GM04504 (cell line): ENCODE data around the gene ZDHHC20.

ENCODE experiments used
- DNase-seq: peaks from one replicate; pipeline ENCODE4 v3.0.0-alpha.2; 2012; ENCODE audit warnings: low read depth

The ZDHHC20 gene

GRCh38 chr13:21326155-21327031, 132.7 kb downstream of the ZDHHC20 start:
- peak; percentile 38 for DNase-seq

- DNase-seq: no peak
These were observed 134.3 kb downstream of the ZDHHC20 start for GRCh38 chr13:21324803-21325202.

GRCh38 chr13:21322988-21323387, 136.1 kb downstream of the ZDHHC20 start:
- no peak for DNase-seq
